HG03280 (cell line): ENCODE data around the gene PLAAT2.
"Not testable (repeated sequence)": the region's sequence is repeated elsewhere in the genome, so short reads cannot be mapped to it uniquely, and the experiment has no call there.

Experiments used
- ATAC-seq: cut with Tn5 transposase; IDR thresholded peaks from one replicate; pipeline ENCODE4 v1.9.1; 2021; ENCODE audit warnings: mild to moderate bottlenecking, moderate library complexity; ENCODE audit not compliant: unreplicated experiment

PLAAT2 gene

GRCh38 chr11:63581224-63581623, 18.0 kb upstream of the PLAAT2 start:
- ATAC-seq, result not testable (repeated sequence)

- not testable (repeated sequence) for ATAC-seq
Measured at GRCh38 chr11:63578882-63579281, 15.7 kb upstream of the PLAAT2 start.

DNA sequence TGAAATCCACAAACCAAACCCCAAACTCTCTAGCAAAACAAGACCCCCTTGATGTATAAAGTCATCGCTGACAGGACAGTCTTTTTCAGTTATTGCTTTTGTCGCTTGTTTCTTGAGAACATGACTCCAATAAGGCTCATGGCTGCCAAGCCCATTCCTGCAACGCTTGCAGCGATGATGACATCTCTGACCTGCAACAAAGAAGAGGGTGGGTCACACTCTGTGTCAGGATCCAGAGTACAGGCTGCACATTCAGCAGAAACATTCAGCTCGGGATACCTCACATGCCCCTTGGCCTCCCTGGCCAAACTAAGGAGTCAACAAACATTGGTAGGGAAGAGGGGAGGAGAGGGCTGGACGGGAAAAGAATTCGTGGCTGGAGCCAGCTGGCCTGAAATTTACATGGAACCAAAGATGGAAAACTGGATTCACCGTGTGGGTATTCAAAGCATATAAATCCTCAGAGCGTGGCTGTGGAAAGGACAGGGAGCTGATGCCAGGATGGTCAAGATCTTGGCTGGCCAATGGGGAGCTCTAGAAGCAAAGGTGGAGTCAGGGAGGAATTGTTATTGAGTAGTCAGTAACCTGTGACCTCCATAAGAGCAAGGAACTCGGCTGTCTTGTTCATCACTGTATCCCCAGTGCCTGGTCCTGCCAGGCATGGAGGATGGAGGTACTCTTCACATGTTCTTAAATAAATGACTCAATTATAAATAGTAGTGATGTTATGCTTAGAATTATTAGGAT, 11.8 kb upstream of the PLAAT2 start:
- no peak for ATAC-seq

GRCh38 chr11:63573881-63574855, 11.0 kb upstream of the PLAAT2 start:
- no peak for ATAC-seq

DNA sequence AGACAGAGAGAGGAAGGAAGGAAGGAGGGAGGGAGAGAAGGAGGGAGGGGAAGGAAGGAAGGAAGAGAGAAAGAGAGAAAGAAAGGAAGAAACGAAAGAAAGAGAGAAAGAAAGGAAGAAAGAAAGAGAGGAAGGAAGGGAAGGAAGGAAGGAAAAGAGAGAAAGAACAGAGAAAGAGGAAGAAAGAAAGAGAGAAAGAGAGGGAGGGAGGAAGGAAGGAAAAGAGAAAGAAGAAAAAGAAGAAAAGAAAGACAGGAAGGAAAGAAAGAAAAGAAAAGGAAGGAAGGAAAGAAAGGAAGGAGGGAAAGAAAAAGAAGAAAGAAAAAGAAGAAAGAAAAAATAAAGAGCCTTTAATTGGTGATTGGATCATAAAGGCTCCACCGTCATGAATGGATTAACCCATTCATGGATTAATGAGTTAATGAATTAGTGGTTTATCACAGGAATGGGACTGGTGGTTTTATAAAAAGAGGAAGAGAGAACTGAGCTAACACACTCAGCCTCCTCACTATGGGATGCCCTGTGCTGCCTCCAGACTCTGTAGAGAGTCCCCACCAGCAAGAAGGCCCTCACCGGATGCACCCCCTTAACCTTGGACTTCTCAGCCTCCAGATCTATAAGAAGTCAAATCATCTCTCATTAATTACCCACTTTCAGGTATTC, 9.0 kb upstream of the PLAAT2 start:
- no peak for ATAC-seq

GRCh38 chr11:63569570-63569969, 6.4 kb upstream of the PLAAT2 start:
- ATAC-seq, result no peak

- ATAC-seq, result peak; percentile 84
Measured at GRCh38 chr11:63567044-63567840, 4.1 kb upstream of the PLAAT2 start.

- ATAC-seq, result no peak
Measured at GRCh38 chr11:63564784-63565350, 1.7 kb upstream of the PLAAT2 start.

- ATAC-seq, result peak; percentile 62
Measured at GRCh38 chr11:63564056-63564774, 1.0 kb upstream of the PLAAT2 start.

- no peak for ATAC-seq
Measured at GRCh38 chr11:63560506-63561180, 2.5 kb downstream of the PLAAT2 start.

GRCh38 chr11:63558459-63559157, 4.6 kb downstream of the PLAAT2 start:
- ATAC-seq, result no peak

- no peak for ATAC-seq
Measured at GRCh38 chr11:63557570-63557969, 5.6 kb downstream of the PLAAT2 start.

DNA sequence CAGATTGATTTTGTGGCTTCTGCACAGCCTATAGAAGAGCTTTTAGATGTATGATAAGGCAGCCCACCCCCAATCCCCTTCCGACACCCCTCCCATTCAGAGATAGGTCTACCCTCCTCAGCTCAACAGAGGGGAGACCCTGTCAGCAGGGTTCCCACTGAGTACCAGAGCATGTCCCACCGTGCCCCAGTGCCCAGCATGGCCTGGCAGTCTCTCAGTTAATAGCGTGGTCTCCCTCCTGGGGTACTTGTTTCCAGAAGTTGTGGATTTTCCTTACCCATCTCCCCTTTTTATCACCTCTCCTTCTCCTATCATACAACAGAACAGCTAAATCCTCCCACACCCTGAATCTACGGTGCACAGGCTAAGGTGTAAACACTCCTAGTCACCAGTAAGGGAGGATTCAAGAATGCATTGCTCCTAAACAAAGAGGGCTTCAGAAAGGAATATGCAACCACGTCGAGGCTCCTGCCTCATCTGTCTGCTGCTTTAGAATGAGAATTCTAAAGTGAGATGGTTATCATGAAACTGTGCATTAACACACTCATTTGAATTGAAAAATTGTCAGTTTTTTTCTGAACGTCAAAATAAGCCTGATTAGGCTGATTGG, 6.7 kb downstream of the PLAAT2 start:
- no peak for ATAC-seq

GRCh38 chr11:63554877-63555223, 8.3 kb downstream of the PLAAT2 start:
- no peak for ATAC-seq

- ATAC-seq, result no peak
Measured at GRCh38 chr11:63553759-63554158, 9.4 kb downstream of the PLAAT2 start.

- no peak for ATAC-seq
Measured at GRCh38 chr11:63552921-63553320, 10.3 kb downstream of the PLAAT2 start.

DNA sequence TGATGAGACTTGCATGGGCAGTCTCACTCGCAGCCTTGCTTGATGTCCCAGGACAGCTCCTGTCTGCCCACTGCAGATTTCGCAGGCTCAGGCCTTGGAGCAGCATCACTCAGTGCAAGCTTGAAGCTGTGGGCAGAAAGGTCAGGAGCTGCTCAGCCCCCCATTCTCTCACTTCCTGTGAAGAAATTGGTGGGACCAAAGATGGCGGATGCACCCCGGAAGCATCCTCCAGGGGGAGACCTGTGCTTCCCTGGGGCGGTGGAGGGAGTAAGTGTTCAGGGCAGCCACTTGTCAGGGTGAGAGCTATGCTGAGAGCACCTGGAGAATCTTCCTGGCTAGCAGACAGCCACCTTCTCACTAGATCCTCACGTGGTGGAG, 11.3 kb downstream of the PLAAT2 start:
- no peak for ATAC-seq
